Measurements from ENCODE around the gene CBY3.

GRCh38 chr5:179729727-179730126, 48.9 kb upstream of the CBY3 start:
- TF ChIP-seq CTCF (conservative IDR thresholded peaks at IDR 0.05; ENCODE audit: low read depth, low read length): no peak
- no peak for TF ChIP-seq FOS (IDR thresholded peaks at IDR 0.05; ENCODE audit: low read depth, low read length)
- no peak for TF ChIP-seq POLR2A (IDR thresholded peaks at IDR 0.05; ENCODE audit: low read depth, low read length)
- TF ChIP-seq CEBPB (IDR thresholded peaks at IDR 0.05; ENCODE audit: low read depth, low read length): no peak
